ENCODE data around the gene ANKRD33B.
"Not testable (repeated sequence)": the region's sequence is repeated elsewhere in the genome, so short reads cannot be mapped to it uniquely, and the experiment has no call there.

GRCh38 chr5:10638723-10639122, 74.9 kb downstream of the ANKRD33B start:
- TF ChIP-seq CTCF (conservative IDR thresholded peaks at IDR 0.05; ENCODE audit: low read depth, low read length); EZH2 (IDR thresholded peaks at IDR 0.05; ENCODE audit: borderline replicate concordance, low read depth, low read length, poor library complexity, severe bottlenecking): not testable (repeated sequence)

Measured in A673 (cell line).